ENCODE measurements around the gene AURKB. TPM values are rescaled to one million over a fixed set of nuclear protein-coding genes. Genes with fewer than 3 reads are reported as not detected.
"Not testable (repeated sequence)": the region's sequence is repeated elsewhere in the genome, so short reads cannot be mapped to it uniquely, and the experiment has no call there.

The AURKB gene
- total and polyA plus RNA-seq, 10 donors, result 2.4 to 30.9 (median 10.5) TPM

GRCh38 chr17:8255499-8255898, 45.1 kb upstream of the AURKB start:
- Histone ChIP-seq H3K4me1 (peaks cover 0 to 3% (median under 1%) of the 10 kb centered on the region in 6 donors), H3K27me3 (replicated peaks in 1 of 7) (no peaks in the 10 kb centered on the region), H3K27ac (no peak overlapping the region), H3K4me3 (no peak overlapping the region), H3K9me3 (no peaks in the 10 kb centered on the region), H3K36me3 (peaks cover 3 to 70% (median 54%) of the 10 kb centered on the region in 6 donors)
- no peak for DNase-seq
- intact Hi-C loops (cut with DNase I; ENCODE audit: low total_unique reads), result no loop called here
- TF ChIP-seq POLR2AphosphoS5 (IDR thresholded peaks at IDR 0.05) (no peak), POLR2A (IDR thresholded peaks at IDR 0.05) (no peak)
- TF ChIP-seq, protein P1, sequence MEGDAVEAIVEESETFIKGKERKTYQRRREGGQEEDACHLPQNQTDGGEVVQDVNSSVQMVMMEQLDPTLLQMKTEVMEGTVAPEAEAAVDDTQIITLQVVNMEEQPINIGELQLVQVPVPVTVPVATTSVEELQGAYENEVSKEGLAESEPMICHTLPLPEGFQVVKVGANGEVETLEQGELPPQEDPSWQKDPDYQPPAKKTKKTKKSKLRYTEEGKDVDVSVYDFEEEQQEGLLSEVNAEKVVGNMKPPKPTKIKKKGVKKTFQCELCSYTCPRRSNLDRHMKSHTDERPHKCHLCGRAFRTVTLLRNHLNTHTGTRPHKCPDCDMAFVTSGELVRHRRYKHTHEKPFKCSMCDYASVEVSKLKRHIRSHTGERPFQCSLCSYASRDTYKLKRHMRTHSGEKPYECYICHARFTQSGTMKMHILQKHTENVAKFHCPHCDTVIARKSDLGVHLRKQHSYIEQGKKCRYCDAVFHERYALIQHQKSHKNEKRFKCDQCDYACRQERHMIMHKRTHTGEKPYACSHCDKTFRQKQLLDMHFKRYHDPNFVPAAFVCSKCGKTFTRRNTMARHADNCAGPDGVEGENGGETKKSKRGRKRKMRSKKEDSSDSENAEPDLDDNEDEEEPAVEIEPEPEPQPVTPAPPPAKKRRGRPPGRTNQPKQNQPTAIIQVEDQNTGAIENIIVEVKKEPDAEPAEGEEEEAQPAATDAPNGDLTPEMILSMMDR (IDR thresholded peaks at IDR 0.05 in 8 of 11, conservative IDR thresholded peaks at IDR 0.05 in 3 of 11), result no peak
- WGBS, 5 donors, result 95 to 98% (median 97%) methylated on average over 9 of the region's 9 CpGs

DNA sequence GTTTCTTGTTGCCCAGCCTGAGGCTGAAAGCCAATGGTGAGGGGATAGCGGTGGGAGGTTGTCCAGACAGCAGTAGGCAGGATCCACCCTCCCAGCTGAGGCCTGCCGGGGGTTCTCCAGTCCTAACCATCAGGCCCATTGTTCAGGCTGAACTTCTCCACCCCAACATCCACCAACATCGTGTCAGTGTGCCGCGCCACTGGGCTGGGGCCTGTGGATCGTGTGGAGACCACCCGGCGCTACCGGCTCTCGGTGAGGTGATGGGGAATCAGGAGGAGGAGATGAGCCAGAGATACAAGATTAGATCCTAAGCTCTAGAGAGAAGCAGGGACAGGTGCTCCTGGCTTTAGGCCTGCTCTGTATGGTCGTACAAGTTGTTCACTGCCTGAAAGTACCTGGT, 44.5 kb upstream of the AURKB start:
- H3K27ac ChIP-seq, result no peak overlapping the region
- no peaks in the 10 kb centered on the region for H3K9me3 ChIP-seq
- TF ChIP-seq, protein P1 (IDR thresholded peaks at IDR 0.05 in 8 of 11, conservative IDR thresholded peaks at IDR 0.05 in 3 of 11), result no peak
- TF ChIP-seq POLR2A (IDR thresholded peaks at IDR 0.05), result no peak
- TF ChIP-seq POLR2AphosphoS5 (IDR thresholded peaks at IDR 0.05), result no peak
- H3K4me1 ChIP-seq, result peaks cover 3 to 9% (median 6%) of the 10 kb centered on the region in 6 donors
- DNase-seq, result no peak
- H3K36me3 ChIP-seq, result peaks cover 3 to 63% (median 51%) of the 10 kb centered on the region in 6 donors
- no peaks in the 10 kb centered on the region for H3K27me3 ChIP-seq (replicated peaks in 1 of 7)
- intact Hi-C loops (cut with DNase I; ENCODE audit: low total_unique reads), result no loop called here
- H3K4me3 ChIP-seq, result no peak overlapping the region
- WGBS, 5 donors, result 94 to 98% (median 95%) methylated on average over 9 to 11 of the region's 11 CpGs

GRCh38 chr17:8253801-8254200, 43.4 kb upstream of the AURKB start:
- 74 to 95% (median 83%) methylated on average over 8 of the region's 8 CpGs for WGBS, 5 donors

DNA sequence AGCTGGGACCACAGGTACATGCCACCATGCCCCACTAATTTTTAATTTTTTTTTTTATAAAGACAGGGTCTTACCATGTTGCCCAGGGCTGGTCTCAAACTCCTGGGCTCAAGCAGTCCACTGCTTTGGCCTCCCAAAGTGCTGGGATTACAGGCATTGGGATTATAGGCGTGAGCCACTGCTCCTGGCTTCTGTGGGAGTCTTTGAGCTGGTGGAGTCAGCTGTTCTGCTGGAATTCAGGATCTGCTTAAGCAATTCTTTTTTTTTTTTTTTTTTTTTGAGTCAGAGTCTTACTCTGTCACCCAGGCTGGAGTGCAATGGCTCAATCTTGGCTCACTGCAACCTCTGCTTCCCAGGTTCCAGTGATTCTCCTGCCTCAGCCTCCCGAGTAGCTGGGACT, 41.0 kb upstream of the AURKB start:
- intact Hi-C loops (cut with DNase I; ENCODE audit: low total_unique reads), result not testable (repeated sequence)
- 60 to 100% (median 90%) methylated on average over 2 of the region's 2 CpGs for WGBS, 5 donors

More at GRCh38 chr17:8253801-8254200, 43.4 kb upstream of the AURKB start:
- no peaks in the 10 kb centered on the region for H3K27me3 ChIP-seq (replicated peaks in 1 of 7)
- no peak for DNase-seq
- H3K4me3 ChIP-seq, result no peak overlapping the region
- TF ChIP-seq POLR2AphosphoS5 (IDR thresholded peaks at IDR 0.05), result no peak
- TF ChIP-seq POLR2A (IDR thresholded peaks at IDR 0.05), result no peak
- TF ChIP-seq, protein P1 (IDR thresholded peaks at IDR 0.05 in 8 of 11, conservative IDR thresholded peaks at IDR 0.05 in 3 of 11), result no peak
- H3K36me3 ChIP-seq, result peaks cover 3 to 53% (median 44%) of the 10 kb centered on the region in 6 donors
- peaks cover 7 to 15% (median 13%) of the 10 kb centered on the region in 6 donors for H3K4me1 ChIP-seq
- H3K9me3 ChIP-seq, result no peaks in the 10 kb centered on the region
- H3K27ac ChIP-seq, result no peak overlapping the region
- intact Hi-C loops (cut with DNase I; ENCODE audit: low total_unique reads), result no loop called here

More for the DNA sequence above, 41.0 kb upstream of the AURKB start:
- not testable (repeated sequence) for DNase-seq; H3K9me3 ChIP-seq; H3K4me3 ChIP-seq; H3K27me3 ChIP-seq (replicated peaks in 1 of 7); H3K27ac ChIP-seq
- Histone ChIP-seq H3K4me1 (peaks cover 7 to 22% (median 18%) of the 10 kb centered on the region in 6 donors), H3K36me3 (peaks cover 0 to 29% (median 26%) of the 10 kb centered on the region in 6 donors)

Measured in spleen (tissue), 11 donors.